Raji (cell line): ENCODE measurements around the gene GPC6.

Experiments
- POLR2A ChIP-seq: IDR thresholded peaks from 2 replicates; pipeline ENCODE4 v1.6.1; 2011; ENCODE audit warnings: low read depth, low read length, control low read depth; ENCODE audit not compliant: insufficient read depth

Gene GPC6

DNA sequence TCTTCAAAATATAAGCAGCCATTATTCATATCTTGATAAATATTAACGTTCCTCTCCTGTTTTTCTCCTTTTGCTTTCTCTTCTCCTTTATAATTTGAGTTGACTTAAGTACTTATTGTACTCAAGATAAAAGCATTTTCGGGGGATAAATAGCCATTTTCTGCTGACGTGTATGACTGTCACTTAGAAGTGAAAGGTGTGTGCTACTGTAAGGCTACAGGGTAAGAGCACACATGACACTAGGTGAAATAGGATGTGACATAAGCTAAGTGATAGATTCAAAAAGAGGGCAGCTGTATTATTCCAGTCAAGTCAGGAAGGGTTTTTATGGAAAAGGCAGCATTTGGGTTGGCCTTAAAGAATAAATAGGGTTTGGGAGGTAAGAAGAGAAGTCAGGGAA is 128.5 kb downstream of the GPC6 start:
- TF ChIP-seq POLR2A: no peak

DNA sequence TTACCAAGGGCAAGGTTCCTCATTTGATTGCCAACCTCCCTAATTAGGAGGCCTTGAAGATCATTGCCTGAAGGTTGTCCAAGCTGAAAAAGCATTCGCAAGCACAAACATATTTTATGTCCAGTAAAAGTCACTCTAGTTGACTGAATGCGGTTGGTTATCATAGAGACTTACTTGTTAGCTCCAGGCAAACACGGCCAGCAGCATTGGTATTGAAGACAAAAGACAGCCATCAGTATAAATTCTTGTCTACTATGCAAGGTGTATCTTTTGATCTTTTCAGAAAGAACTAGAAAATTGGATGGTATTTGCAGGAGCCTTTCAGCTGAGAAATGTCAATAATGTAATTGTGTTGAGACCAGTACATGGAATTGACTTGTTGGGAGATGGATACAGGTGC is 129.9 kb downstream of the GPC6 start:
- TF ChIP-seq POLR2A: no peak

- TF ChIP-seq POLR2A: no peak
Measured at GRCh38 chr13:93360021-93360420, 133.4 kb downstream of the GPC6 start.

DNA sequence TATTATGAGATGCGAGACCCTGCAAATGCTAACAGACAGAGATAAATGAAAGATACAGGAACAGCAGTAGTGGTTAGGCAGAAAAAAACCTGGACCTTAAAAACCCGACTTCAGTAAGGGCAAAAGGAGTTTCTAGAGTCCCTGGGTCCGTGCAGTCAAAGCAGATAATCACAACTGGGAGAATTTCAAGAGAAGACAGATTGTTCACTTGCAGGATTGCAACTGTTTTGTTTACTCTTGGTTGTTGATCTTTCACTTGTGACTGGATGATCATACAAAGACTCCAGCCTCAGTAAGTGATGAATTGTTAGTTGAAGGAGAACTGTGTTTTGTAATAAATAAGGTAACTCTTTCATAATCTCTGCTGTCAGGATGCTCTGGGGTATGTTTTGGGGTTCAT is 135.1 kb downstream of the GPC6 start:
- no peak for TF ChIP-seq POLR2A

- no peak for TF ChIP-seq POLR2A
Measured at GRCh38 chr13:93364166-93364565, 137.6 kb downstream of the GPC6 start.

- no peak for TF ChIP-seq POLR2A
Measured at GRCh38 chr13:93368296-93368695, 141.7 kb downstream of the GPC6 start.

GRCh38 chr13:93368718-93369117 is 142.1 kb downstream of the GPC6 start:
- no peak for TF ChIP-seq POLR2A

DNA sequence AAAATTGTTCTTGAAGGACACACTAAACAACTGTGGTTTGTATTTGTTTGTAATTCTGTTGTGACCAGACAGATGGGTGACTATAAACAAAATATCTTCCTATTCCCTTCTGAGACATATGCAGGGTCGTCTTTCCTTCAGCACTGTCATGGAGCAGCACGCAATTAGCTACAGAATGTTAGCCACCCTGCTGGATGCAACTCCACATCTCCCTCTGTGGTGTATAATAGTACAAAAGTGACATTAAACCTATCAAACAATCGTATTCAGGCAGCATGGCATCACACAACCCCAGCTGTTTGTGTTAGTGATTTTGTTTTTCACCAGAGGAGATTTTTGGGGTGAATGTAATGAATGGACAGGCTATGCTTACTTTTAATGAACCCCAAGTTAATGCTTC is 146.2 kb downstream of the GPC6 start:
- TF ChIP-seq POLR2A: no peak

DNA sequence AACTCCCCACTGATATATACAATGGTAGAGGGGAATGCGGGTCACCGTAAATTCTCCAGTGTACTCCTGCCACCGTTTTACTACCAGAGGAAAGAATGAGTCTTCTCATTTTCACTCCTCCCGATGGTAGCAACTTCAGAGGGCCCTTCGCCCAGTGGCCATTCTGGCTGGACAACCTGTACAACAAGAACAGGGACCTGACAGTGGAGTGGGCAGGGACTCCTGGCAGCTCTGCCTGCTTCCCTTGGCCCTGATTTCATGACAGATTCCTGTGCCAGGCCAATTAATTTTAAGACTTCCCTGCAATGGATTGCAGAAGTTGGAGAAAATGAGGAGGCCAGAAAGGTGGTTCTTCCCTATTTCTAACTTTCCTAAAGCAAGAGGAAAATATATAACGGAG is 148.9 kb downstream of the GPC6 start:
- TF ChIP-seq POLR2A: no peak

GRCh38 chr13:93377196-93377595 is 150.6 kb downstream of the GPC6 start:
- TF ChIP-seq POLR2A: no peak

DNA sequence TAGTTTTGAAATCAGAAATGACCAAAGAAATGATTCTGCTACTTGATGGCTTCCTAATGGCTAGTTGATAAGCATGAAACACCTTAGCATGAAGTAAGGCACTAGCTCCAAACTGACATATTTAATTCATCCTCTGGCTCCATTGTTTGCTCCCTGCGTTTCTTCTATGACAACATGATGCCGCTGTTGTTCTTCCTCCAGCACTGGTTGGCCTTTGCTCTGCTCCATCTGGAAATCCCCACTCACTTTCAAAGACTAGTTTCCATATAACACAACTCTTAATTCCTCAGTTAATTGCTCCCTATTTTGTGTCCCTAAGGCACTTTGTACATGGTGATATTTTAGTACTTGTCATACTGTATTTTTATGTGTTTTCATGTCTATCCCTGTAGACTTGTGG is 151.6 kb downstream of the GPC6 start:
- no peak for TF ChIP-seq POLR2A

DNA sequence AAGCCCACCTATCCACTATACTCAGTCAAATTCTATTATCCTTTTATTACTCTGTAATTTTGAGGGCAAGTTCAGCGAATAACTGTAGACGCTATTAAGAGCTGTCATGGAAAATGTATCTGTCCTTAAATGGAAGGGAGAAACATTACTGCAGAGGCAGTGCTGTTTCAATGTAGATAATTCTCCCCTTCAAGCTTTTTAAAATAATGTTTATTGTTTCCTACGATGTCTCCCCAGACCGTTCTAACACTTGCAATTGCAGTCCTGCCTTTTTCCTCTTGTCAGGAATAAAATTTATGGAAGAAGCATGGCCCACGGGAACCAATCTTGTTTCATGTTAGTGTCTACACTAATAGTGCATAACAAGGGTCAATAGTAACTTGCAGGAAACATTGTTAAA is 159.5 kb downstream of the GPC6 start:
- TF ChIP-seq POLR2A: no peak

DNA sequence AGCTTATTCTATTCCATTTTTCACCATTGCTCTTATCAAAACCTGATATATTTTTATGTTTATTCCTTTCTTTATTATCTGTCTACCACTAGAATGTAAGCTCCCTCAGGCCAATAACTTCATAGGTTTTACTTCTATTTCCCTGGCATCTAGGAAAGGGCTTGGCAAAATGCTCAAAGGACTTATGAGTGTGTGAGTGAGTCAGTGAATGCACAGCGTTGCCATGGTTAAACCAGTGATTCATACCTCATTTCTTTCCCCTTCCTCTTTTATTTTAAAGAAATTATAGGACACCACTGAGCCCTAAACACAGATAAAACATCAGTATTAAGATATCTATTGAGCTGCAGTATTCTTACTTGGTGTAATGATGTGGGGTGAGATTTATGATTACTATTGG is 162.1 kb downstream of the GPC6 start:
- no peak for TF ChIP-seq POLR2A

DNA sequence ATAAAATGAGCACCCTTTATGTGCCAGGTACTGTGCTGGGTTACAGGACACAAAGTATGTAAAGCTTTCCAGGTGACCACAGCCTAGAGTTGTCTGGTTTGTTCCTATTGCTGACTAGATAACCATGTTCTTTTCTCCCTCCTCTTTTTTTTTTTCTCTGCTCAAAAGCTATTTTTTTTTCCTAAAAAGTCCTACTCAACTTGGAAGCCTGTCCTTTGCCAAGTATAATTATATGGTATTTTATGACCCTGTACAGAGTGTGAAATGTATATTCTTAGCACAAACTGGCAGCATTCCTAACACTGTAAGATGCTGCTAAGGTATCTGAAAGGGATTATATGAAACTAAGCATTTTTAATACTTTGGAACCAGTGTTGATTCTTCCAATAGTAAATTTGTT is 171.0 kb downstream of the GPC6 start:
- TF ChIP-seq POLR2A: no peak

DNA sequence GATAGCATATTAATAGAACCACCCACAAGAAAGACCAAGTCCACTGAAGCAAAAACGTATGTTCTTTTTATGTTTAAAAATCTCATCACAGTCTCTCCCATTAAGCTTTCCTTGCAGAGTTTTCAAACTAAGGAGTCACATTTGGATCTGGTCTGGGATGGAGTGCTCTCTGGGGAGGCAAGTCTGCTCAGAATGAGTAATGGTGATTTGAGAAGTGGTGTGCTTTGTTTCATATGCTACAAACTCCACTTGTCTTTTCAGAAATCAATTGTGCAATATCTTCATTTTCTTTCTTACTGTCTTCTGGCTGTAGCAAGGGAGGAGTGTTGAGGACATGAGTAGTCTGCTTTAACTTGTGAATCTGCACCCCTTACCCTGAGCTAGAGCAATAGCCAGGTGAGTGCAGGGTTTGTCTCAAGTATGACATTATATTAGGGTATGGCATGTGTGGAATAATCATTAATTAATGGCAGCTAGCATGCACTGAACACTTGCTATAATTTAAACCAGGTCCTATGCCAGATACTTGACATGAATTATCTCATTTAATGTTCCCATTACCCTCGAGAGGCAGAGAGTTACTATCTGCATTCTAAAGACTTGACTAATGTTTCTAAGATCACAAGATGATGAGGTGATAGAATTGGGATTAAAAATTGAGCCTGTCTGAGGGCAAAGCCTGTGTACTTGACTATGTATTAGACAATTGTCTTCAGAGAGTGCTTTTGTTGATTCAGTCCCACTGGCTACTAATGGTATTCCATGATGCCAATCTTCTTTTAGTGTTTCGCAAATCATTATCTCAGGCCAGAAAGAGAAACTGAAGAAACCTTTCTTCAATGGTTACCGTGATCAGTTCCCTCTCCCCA is 171.8 kb downstream of the GPC6 start:
- no peak for TF ChIP-seq POLR2A

GRCh38 chr13:93399212-93399611 is 172.6 kb downstream of the GPC6 start:
- no peak for TF ChIP-seq POLR2A

DNA sequence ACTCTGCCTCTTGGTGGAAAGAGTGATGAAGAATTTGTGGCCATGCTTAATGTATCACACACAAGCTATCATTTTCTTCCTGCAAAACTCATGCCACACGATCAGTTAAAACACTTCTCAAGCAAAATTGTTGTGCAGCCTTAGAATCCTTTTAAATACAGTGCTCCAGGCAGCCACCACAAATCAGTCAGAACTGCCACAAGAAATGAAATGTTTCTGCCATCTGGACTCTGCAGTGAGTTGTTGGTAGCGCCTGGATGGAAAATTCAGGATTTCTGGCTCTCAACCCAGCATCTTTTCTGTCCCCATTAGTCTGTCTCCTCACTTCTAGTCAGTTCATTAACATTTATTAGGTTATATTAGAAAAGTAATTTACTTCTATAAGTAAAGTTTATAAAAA is 179.5 kb downstream of the GPC6 start:
- no peak for TF ChIP-seq POLR2A
